GM23338 (cell line): ENCODE data around the gene TNFAIP8L3. TPM values are rescaled to one million over a fixed set of nuclear protein-coding genes. Genes with fewer than 3 reads are reported as not detected.

ENCODE experiments used
- ATAC-seq: fragments of 200-7000 bp; cut with Tn5 transposase; 3 replicates; pipeline ENCODE4 v1.9.1; 2020
- DNase-seq: peaks from one replicate; pipeline ENCODE4 v3.0.0-alpha.2; 2015; ENCODE audit warnings: low spot score
- H2AFZ ChIP-seq: fragments of 200-600 bp; sonication (generic); 2 replicates; pipeline ENCODE4 v1.8.0; 2016; ENCODE audit warnings: antibody characterized with exemption, mild to moderate bottlenecking, moderate library complexity
- H3F3A ChIP-seq: fragments of 200-600 bp; sonication (generic); replicated peaks from 2 replicates; pipeline ENCODE4 v1.8.0; 2017; ENCODE audit warnings: antibody characterized with exemption, mixed run types, low read depth
- H3K27ac ChIP-seq: fragments of 200-600 bp; sonication (generic); 2 replicates; pipeline ENCODE4 v1.6.1; 2016; ENCODE audit warnings: low read depth
- H3K27me3 ChIP-seq: fragments of 200-600 bp; sonication (generic); 2 replicates; pipeline ENCODE4 v1.8.0; 2016; ENCODE audit warnings: mild to moderate bottlenecking, mixed run types, moderate library complexity; ENCODE audit not compliant: insufficient read depth
- H3K36me3 ChIP-seq: fragments of 200-600 bp; sonication (generic); 2 replicates; pipeline ENCODE4 v1.8.0; 2016; ENCODE audit warnings: mild to moderate bottlenecking; ENCODE audit not compliant: insufficient read depth
- H3K4me1 ChIP-seq: fragments of 200-600 bp; sonication (generic); 2 replicates; pipeline ENCODE4 v1.8.0; 2016; ENCODE audit warnings: mild to moderate bottlenecking, moderate library complexity; ENCODE audit not compliant: insufficient read depth
- H3K4me2 ChIP-seq: fragments of 200-600 bp; sonication (generic); 2 replicates; pipeline ENCODE4 v1.7.1; 2017; ENCODE audit warnings: mixed run types
- H3K4me3 ChIP-seq: fragments of 200-600 bp; sonication (generic); 2 replicates; pipeline ENCODE4 v1.6.1; 2016; ENCODE audit warnings: mixed run types
- H3K79me2 ChIP-seq: fragments of 200-600 bp; sonication (generic); replicated peaks from 2 replicates; pipeline ENCODE4 v1.8.0; 2017; ENCODE audit warnings: mild to moderate bottlenecking; ENCODE audit not compliant: insufficient read depth
- H3K9me2 ChIP-seq: fragments of 200-600 bp; sonication (generic); 2 replicates; pipeline ENCODE4 v1.8.0; 2017; ENCODE audit not compliant: insufficient read depth
- H4K20me1 ChIP-seq: fragments of 200-600 bp; sonication (generic); replicated peaks from 2 replicates; pipeline ENCODE4 v1.8.0; 2017; ENCODE audit warnings: mild to moderate bottlenecking; ENCODE audit not compliant: insufficient read depth
- H3K27ac Mint-ChIP-seq: 2 replicates; pipeline ENCODE4 v1.8.0; 2020; ENCODE audit warnings: inconsistent platforms, mild to moderate bottlenecking, moderate library complexity, mixed read lengths
- H3K27me3 Mint-ChIP-seq: 3 replicates; pipeline ENCODE4 v1.8.0; 2022; ENCODE audit warnings: low read depth, mild to moderate bottlenecking, moderate library complexity, mixed read lengths, inconsistent platforms; ENCODE audit not compliant: insufficient read depth, poor library complexity
- H3K36me3 Mint-ChIP-seq: 3 replicates; pipeline ENCODE4 v1.8.0; 2021; ENCODE audit warnings: low read depth, mild to moderate bottlenecking, inconsistent platforms, moderate library complexity, mixed read lengths
- H3K4me1 Mint-ChIP-seq: 3 replicates; pipeline ENCODE4 v1.8.0; 2020; ENCODE audit warnings: mild to moderate bottlenecking, inconsistent platforms, mixed read lengths
- H3K4me3 Mint-ChIP-seq: 3 replicates; pipeline ENCODE4 v1.8.0; 2021; ENCODE audit warnings: moderate library complexity, mild to moderate bottlenecking, inconsistent platforms, mixed read lengths
- H3K9me3 Mint-ChIP-seq: 3 replicates; pipeline ENCODE4 v1.8.0; 2020; ENCODE audit warnings: moderate library complexity, mild to moderate bottlenecking, inconsistent platforms, mixed read lengths
- CREB1 ChIP-seq: fragments of 250-450 bp; sonication (Bioruptor Pico); IDR thresholded peaks from 2 replicates; pipeline ENCODE4 v1.5.0; 2020; ENCODE audit warnings: low read depth, mild to moderate bottlenecking, moderate library complexity
- EZH2 ChIP-seq: fragments of 200-600 bp; sonication (generic); IDR thresholded peaks from one replicate; pipeline ENCODE4 v1.8.0; 2017; ENCODE audit warnings: antibody characterized with exemption, mild to moderate bottlenecking, low read depth; ENCODE audit not compliant: unreplicated experiment
- EZH2phosphoT487 ChIP-seq: fragments of 200-600 bp; sonication (generic); IDR thresholded peaks from one replicate; pipeline ENCODE4 v1.8.1; 2018; ENCODE audit warnings: antibody characterized with exemption; ENCODE audit not compliant: unreplicated experiment
- JUNB ChIP-seq: IDR thresholded peaks from one replicate; pipeline ENCODE4 v1.6.1; 2016; ENCODE audit warnings: antibody characterized with exemption; ENCODE audit not compliant: unreplicated experiment
- NANOG ChIP-seq: IDR thresholded peaks from 2 replicates; pipeline ENCODE4 v1.6.1; 2016; ENCODE audit warnings: antibody characterized with exemption, borderline replicate concordance
- POLR2AphosphoS5 ChIP-seq: IDR thresholded peaks from 2 replicates; pipeline ENCODE4 v1.6.1; 2016; ENCODE audit warnings: antibody characterized with exemption, low read depth
- STAT1 ChIP-seq: IDR thresholded peaks from one replicate; pipeline ENCODE4 v1.6.1; 2016; ENCODE audit warnings: antibody characterized with exemption; ENCODE audit not compliant: unreplicated experiment
- ZNF114 ChIP-seq: fragments of 250-450 bp; sonication (Bioruptor Pico); IDR thresholded peaks from 2 replicates; pipeline ENCODE4 v1.5.0; 2020; ENCODE audit warnings: mild to moderate bottlenecking, moderate library complexity
- ZNF331 ChIP-seq: fragments of 250-450 bp; sonication (Bioruptor Pico); IDR thresholded peaks from 2 replicates; pipeline ENCODE4 v1.5.0; 2020; ENCODE audit warnings: low read depth, mild to moderate bottlenecking, moderate library complexity
- polyA plus RNA-seq: library from polyadenylated mRNA; unstranded; fragments of >200 nt; fragmentation: Nextera tagmentation; extraction: Ambion mirVana; gene quantifications from 2 replicates; pipeline ENCODE4 v1.2.1, GENCODE V29; 2016
- total RNA-seq: library from RNA; depleted of rRNA; stranded (reverse); fragments of >200 nt; shearing (Covaris generic); gene quantifications from 2 replicates; pipeline ENCODE4 v1.2.3, GENCODE V29; 2014
- TF ChIP-seq, protein P1 (sequence below): IDR thresholded peaks from 2 replicates; pipeline ENCODE4 v1.6.1; 2016; ENCODE audit warnings: antibody characterized with exemption
- TF ChIP-seq, protein P2 (sequence below), 2 experiments: fragments of 200-600 bp in 1 of 2; sonication (generic) in 1 of 2; conservative IDR thresholded peaks; 2 replicates each; pipeline versions ENCODE4 v1.5.1 to v1.6.1; 2016 to 2017; ENCODE audit warnings: antibody characterized with exemption in 2 of 2, low read depth in 2 of 2, mild to moderate bottlenecking in 2 of 2, moderate library complexity in 1 of 2
- TF ChIP-seq, protein P3 (sequence below): IDR thresholded peaks from one replicate; pipeline ENCODE4 v1.6.1; 2018; ENCODE audit warnings: antibody characterized with exemption; ENCODE audit not compliant: unreplicated experiment
- TF ChIP-seq, protein P4 (sequence below): fragments of 250-450 bp; sonication (Bioruptor Pico); IDR thresholded peaks from 2 replicates; pipeline ENCODE4 v1.5.0; 2020; ENCODE audit warnings: mild to moderate bottlenecking, moderate library complexity

TNFAIP8L3 gene
- total and polyA plus RNA-seq, 2 experiments from 2014 or later = 0.23 to 0.31 TPM

DNA sequence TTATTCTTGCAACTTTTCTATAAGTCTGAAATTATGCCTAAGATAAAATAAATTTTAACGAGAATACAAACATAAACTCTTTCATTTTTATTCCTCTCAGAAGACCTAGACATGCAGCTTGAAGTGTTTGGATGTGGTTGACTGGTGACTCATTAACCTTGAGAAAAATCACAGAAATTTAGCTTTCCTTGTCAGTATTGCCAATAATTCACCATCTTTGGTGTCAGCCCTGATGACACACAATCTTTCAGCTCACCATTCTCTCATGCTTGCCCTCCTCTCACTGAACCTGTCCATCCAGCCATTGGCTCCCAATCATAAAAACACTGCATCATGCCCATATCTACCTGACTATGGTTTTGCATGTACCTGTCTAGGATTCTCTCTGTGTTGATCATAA, 22.6 kb upstream of the TNFAIP8L3 start:
- H3K36me3 Mint-ChIP-seq = no peaks in the 10 kb centered on the region
- Histone ChIP-seq H3K4me1 (0 out of 2 replicates have a peak, but pooled peaks cover 4% of the 10 kb centered on the region), H3K36me3 (no peaks in the 10 kb centered on the region), H3K4me3 (no peak overlapping the region), H3K9me2 (no peaks in the 10 kb centered on the region), H3F3A (no peaks in the 10 kb centered on the region), H3K27me3 (no peaks in the 10 kb centered on the region), H2AFZ (no peak overlapping the region), H3K4me2 (no peak overlapping the region), H3K27ac (no peak overlapping the region), H4K20me1 (no peaks in the 10 kb centered on the region), H3K79me2 (no peaks in the 10 kb centered on the region)
- peaks cover 3% of the 10 kb centered on the region for H3K27me3 Mint-ChIP-seq
- peaks cover 3% of the 10 kb centered on the region; the same call in 2 of the 3 replicates for H3K9me3 Mint-ChIP-seq
- TF ChIP-seq JUNB (no peak), NANOG (no peak), ZNF331 (CRISPR knock-in tag) (no peak), POLR2AphosphoS5 (no peak), EZH2 (no peak), EZH2phosphoT487 (no peak), CREB1 (CRISPR knock-in tag) (no peak), ZNF114 (CRISPR knock-in tag) (no peak), STAT1 (no peak)
- TF ChIP-seq, protein P1, sequence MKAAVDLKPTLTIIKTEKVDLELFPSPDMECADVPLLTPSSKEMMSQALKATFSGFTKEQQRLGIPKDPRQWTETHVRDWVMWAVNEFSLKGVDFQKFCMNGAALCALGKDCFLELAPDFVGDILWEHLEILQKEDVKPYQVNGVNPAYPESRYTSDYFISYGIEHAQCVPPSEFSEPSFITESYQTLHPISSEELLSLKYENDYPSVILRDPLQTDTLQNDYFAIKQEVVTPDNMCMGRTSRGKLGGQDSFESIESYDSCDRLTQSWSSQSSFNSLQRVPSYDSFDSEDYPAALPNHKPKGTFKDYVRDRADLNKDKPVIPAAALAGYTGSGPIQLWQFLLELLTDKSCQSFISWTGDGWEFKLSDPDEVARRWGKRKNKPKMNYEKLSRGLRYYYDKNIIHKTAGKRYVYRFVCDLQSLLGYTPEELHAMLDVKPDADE = no peak
- TF ChIP-seq, protein P2, sequence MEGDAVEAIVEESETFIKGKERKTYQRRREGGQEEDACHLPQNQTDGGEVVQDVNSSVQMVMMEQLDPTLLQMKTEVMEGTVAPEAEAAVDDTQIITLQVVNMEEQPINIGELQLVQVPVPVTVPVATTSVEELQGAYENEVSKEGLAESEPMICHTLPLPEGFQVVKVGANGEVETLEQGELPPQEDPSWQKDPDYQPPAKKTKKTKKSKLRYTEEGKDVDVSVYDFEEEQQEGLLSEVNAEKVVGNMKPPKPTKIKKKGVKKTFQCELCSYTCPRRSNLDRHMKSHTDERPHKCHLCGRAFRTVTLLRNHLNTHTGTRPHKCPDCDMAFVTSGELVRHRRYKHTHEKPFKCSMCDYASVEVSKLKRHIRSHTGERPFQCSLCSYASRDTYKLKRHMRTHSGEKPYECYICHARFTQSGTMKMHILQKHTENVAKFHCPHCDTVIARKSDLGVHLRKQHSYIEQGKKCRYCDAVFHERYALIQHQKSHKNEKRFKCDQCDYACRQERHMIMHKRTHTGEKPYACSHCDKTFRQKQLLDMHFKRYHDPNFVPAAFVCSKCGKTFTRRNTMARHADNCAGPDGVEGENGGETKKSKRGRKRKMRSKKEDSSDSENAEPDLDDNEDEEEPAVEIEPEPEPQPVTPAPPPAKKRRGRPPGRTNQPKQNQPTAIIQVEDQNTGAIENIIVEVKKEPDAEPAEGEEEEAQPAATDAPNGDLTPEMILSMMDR (conservative IDR thresholded peaks at IDR 0.05; ENCODE audit: low read depth in 2 of 2) = no peak
- TF ChIP-seq, protein P3, sequence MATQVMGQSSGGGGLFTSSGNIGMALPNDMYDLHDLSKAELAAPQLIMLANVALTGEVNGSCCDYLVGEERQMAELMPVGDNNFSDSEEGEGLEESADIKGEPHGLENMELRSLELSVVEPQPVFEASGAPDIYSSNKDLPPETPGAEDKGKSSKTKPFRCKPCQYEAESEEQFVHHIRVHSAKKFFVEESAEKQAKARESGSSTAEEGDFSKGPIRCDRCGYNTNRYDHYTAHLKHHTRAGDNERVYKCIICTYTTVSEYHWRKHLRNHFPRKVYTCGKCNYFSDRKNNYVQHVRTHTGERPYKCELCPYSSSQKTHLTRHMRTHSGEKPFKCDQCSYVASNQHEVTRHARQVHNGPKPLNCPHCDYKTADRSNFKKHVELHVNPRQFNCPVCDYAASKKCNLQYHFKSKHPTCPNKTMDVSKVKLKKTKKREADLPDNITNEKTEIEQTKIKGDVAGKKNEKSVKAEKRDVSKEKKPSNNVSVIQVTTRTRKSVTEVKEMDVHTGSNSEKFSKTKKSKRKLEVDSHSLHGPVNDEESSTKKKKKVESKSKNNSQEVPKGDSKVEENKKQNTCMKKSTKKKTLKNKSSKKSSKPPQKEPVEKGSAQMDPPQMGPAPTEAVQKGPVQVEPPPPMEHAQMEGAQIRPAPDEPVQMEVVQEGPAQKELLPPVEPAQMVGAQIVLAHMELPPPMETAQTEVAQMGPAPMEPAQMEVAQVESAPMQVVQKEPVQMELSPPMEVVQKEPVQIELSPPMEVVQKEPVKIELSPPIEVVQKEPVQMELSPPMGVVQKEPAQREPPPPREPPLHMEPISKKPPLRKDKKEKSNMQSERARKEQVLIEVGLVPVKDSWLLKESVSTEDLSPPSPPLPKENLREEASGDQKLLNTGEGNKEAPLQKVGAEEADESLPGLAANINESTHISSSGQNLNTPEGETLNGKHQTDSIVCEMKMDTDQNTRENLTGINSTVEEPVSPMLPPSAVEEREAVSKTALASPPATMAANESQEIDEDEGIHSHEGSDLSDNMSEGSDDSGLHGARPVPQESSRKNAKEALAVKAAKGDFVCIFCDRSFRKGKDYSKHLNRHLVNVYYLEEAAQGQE = no peak
- TF ChIP-seq, protein P4, sequence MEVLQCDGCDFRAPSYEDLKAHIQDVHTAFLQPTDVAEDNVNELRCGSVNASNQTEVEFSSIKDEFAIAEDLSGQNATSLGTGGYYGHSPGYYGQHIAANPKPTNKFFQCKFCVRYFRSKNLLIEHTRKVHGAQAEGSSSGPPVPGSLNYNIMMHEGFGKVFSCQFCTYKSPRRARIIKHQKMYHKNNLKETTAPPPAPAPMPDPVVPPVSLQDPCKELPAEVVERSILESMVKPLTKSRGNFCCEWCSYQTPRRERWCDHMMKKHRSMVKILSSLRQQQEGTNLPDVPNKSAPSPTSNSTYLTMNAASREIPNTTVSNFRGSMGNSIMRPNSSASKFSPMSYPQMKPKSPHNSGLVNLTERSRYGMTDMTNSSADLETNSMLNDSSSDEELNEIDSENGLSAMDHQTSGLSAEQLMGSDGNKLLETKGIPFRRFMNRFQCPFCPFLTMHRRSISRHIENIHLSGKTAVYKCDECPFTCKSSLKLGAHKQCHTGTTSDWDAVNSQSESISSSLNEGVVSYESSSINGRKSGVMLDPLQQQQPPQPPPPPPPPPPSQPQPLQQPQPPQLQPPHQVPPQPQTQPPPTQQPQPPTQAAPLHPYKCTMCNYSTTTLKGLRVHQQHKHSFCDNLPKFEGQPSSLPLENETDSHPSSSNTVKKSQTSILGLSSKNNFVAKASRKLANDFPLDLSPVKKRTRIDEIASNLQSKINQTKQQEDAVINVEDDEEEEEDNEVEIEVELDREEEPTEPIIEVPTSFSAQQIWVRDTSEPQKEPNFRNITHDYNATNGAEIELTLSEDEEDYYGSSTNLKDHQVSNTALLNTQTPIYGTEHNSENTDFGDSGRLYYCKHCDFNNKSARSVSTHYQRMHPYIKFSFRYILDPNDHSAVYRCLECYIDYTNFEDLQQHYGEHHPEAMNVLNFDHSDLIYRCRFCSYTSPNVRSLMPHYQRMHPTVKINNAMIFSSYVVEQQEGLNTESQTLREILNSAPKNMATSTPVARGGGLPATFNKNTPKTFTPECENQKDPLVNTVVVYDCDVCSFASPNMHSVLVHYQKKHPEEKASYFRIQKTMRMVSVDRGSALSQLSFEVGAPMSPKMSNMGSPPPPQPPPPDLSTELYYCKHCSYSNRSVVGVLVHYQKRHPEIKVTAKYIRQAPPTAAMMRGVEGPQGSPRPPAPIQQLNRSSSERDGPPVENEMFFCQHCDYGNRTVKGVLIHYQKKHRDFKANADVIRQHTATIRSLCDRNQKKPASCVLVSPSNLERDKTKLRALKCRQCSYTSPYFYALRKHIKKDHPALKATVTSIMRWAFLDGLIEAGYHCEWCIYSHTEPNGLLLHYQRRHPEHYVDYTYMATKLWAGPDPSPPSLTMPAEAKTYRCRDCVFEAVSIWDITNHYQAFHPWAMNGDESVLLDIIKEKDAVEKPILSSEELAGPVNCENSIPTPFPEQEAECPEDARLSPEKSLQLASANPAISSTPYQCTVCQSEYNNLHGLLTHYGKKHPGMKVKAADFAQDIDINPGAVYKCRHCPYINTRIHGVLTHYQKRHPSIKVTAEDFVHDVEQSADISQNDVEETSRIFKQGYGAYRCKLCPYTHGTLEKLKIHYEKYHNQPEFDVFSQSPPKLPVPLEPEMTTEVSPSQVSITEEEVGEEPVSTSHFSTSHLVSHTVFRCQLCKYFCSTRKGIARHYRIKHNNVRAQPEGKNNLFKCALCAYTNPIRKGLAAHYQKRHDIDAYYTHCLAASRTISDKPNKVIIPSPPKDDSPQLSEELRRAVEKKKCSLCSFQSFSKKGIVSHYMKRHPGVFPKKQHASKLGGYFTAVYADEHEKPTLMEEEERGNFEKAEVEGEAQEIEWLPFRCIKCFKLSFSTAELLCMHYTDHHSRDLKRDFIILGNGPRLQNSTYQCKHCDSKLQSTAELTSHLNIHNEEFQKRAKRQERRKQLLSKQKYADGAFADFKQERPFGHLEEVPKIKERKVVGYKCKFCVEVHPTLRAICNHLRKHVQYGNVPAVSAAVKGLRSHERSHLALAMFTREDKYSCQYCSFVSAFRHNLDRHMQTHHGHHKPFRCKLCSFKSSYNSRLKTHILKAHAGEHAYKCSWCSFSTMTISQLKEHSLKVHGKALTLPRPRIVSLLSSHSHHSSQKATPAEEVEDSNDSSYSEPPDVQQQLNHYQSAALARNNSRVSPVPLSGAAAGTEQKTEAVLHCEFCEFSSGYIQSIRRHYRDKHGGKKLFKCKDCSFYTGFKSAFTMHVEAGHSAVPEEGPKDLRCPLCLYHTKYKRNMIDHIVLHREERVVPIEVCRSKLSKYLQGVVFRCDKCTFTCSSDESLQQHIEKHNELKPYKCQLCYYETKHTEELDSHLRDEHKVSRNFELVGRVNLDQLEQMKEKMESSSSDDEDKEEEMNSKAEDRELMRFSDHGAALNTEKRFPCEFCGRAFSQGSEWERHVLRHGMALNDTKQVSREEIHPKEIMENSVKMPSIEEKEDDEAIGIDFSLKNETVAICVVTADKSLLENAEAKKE = no peak
- H3K4me3 Mint-ChIP-seq = no peak overlapping the region
- DNase-seq (no peak), ATAC-seq (no peak)
- H3K4me1 Mint-ChIP-seq = peaks cover 7% of the 10 kb centered on the region
- H3K27ac Mint-ChIP-seq = no peak overlapping the region
